Mononuclear cell (primary cell): Measurements from ENCODE around the gene URAD. TPM values are rescaled to one million over a fixed set of nuclear protein-coding genes. Genes with fewer than 3 reads are reported as not detected.
"Not testable (repeated sequence)": the region's sequence is repeated elsewhere in the genome, so short reads cannot be mapped to it uniquely, and the experiment has no call there.

Source experiments
- H3K27me3 ChIP-seq: 2 replicates; pipeline ENCODE4 v1.6.0; 2011; ENCODE audit warnings: low read length, control low read depth; ENCODE audit not compliant: insufficient read depth
- H3K4me1 ChIP-seq: 2 replicates; pipeline ENCODE4 v1.5.1; 2011; ENCODE audit warnings: mild to moderate bottlenecking, low read length, control low read depth; ENCODE audit not compliant: insufficient read depth
- H3K4me3 ChIP-seq: 2 replicates; pipeline ENCODE4 v1.5.1; 2011; ENCODE audit warnings: mild to moderate bottlenecking, low read length, moderate library complexity
- H3K9me3 ChIP-seq: 2 replicates; pipeline ENCODE4 v1.5.1; 2011; ENCODE audit warnings: low read depth, mild to moderate bottlenecking, control low read depth, low read length
- total RNA-seq: library from RNA; depleted of rRNA; stranded (reverse); fragments of >200 nt; gene quantifications from one replicate; pipeline ENCODE4 v1.2.3, GENCODE V29; 2012

URAD gene
- total RNA-seq, 1 donor = not detected

GRCh38 chr13:27969082-27969865 lies 19.2 kb downstream of the URAD start, which contains the start of gene CDX2:
TSS of gene CDX2 (minus strand) at chr13:27969315. CDS start at chr13:27969006, 309 bp downstream.
- H3K4me1 ChIP-seq = peaks cover 12% of the 10 kb centered on the region
- peaks cover 99% of the 10 kb centered on the region for H3K27me3 ChIP-seq
- H3K4me3 ChIP-seq = no peak within 1 kb of the TSS
- H3K9me3 ChIP-seq = no peaks in the 10 kb centered on the region

GRCh38 chr13:27968316-27969081 lies 20.0 kb downstream of the URAD start:
- peaks cover 12% of the 10 kb centered on the region for H3K4me1 ChIP-seq
- peaks cover 98% of the 10 kb centered on the region for H3K27me3 ChIP-seq
- no peak overlapping the region for H3K4me3 ChIP-seq
- no peaks in the 10 kb centered on the region for H3K9me3 ChIP-seq

- Histone ChIP-seq H3K4me1 (peaks cover 12% of the 10 kb centered on the region), H3K4me3 (no peak overlapping the region), H3K27me3 (peaks cover 98% of the 10 kb centered on the region), H3K9me3 (no peaks in the 10 kb centered on the region)
Measured at GRCh38 chr13:27967736-27968315, 20.7 kb downstream of the URAD start.

GRCh38 chr13:27967203-27967735 lies 21.2 kb downstream of the URAD start:
- H3K4me3 ChIP-seq = no peak overlapping the region
- no peaks in the 10 kb centered on the region for H3K9me3 ChIP-seq
- H3K4me1 ChIP-seq = peaks cover 12% of the 10 kb centered on the region
- H3K27me3 ChIP-seq = peaks cover 98% of the 10 kb centered on the region

GRCh38 chr13:27966641-27967202 lies 21.8 kb downstream of the URAD start:
- Histone ChIP-seq H3K9me3 (no peaks in the 10 kb centered on the region), H3K4me3 (no peak overlapping the region), H3K4me1 (peaks cover 12% of the 10 kb centered on the region), H3K27me3 (peaks cover 98% of the 10 kb centered on the region)

- peaks cover 17% of the 10 kb centered on the region for H3K4me1 ChIP-seq
- no peaks in the 10 kb centered on the region for H3K9me3 ChIP-seq
- no peak overlapping the region for H3K4me3 ChIP-seq
- peaks cover 98% of the 10 kb centered on the region for H3K27me3 ChIP-seq
Measured at GRCh38 chr13:27965740-27966640, 22.5 kb downstream of the URAD start.

- Histone ChIP-seq H3K27me3 (peaks cover 96% of the 10 kb centered on the region), H3K4me1 (peaks cover 23% of the 10 kb centered on the region), H3K4me3 (no peak overlapping the region), H3K9me3 (no peaks in the 10 kb centered on the region)
Measured at GRCh38 chr13:27965343-27965739, 23.2 kb downstream of the URAD start.

GRCh38 chr13:27964741-27965323 lies 23.7 kb downstream of the URAD start:
- peaks cover 96% of the 10 kb centered on the region for H3K27me3 ChIP-seq
- H3K4me3 ChIP-seq = no peak overlapping the region
- H3K9me3 ChIP-seq = no peaks in the 10 kb centered on the region
- peaks cover 28% of the 10 kb centered on the region for H3K4me1 ChIP-seq

- not testable (repeated sequence) for H3K9me3 ChIP-seq, H3K4me3 ChIP-seq
- Histone ChIP-seq H3K27me3 (peaks cover 97% of the 10 kb centered on the region), H3K4me1 (peaks cover 28% of the 10 kb centered on the region)
Measured at GRCh38 chr13:27964206-27964605, 24.3 kb downstream of the URAD start.

- Histone ChIP-seq H3K4me1 (peaks cover 27% of the 10 kb centered on the region), H3K9me3 (no peaks in the 10 kb centered on the region), H3K27me3 (peaks cover 97% of the 10 kb centered on the region), H3K4me3 (no peak overlapping the region)
Measured at GRCh38 chr13:27963491-27963890, 25.0 kb downstream of the URAD start.

- peaks cover 97% of the 10 kb centered on the region for H3K27me3 ChIP-seq
- no peaks in the 10 kb centered on the region for H3K9me3 ChIP-seq
- no peak overlapping the region for H3K4me3 ChIP-seq
- peaks cover 22% of the 10 kb centered on the region for H3K4me1 ChIP-seq
Measured at GRCh38 chr13:27962982-27963381, 25.5 kb downstream of the URAD start.

- H3K9me3 ChIP-seq = no peaks in the 10 kb centered on the region
- H3K4me3 ChIP-seq = no peak overlapping the region
- peaks cover 21% of the 10 kb centered on the region for H3K4me1 ChIP-seq
- H3K27me3 ChIP-seq = peaks cover 97% of the 10 kb centered on the region
Measured at GRCh38 chr13:27962128-27962841, 26.2 kb downstream of the URAD start.
